PC-3 (cell line): ENCODE results near the gene CEP41. TPM values are rescaled to one million over a fixed set of nuclear protein-coding genes. Genes with fewer than 3 reads are reported as not detected.

ENCODE experiments used
- ATAC-seq: fragments of 200-7000 bp; cut with Tn5 transposase; 2 replicates; pipeline ENCODE4 v1.9.1; 2020; ENCODE audit warnings: mild to moderate bottlenecking, moderate library complexity
- BruUV-seq: library from RNA; stranded (reverse); fragments of 400-500 nt; replicated peaks from 2 replicates; lab custom pipeline; 2021; lab: Mats Ljungman, UMichigan
- CTCF ChIA-PET: fragments of 300-600 bp; sonication (Branson Sonifier 250); formaldehyde crosslinking; loops from one replicate; lab custom pipeline; 2022; ENCODE audit warnings: antibody characterized with exemption; lab: Charles Lee
- POLR2A ChIA-PET: fragments of 300-600 bp; sonication (Branson Sonifier 250); formaldehyde crosslinking; loops from one replicate; lab custom pipeline; 2022; ENCODE audit warnings: antibody characterized with exemption; ENCODE audit not compliant: unreplicated experiment; lab: Charles Lee
- DNase-seq: peaks from one replicate; pipeline ENCODE4 v3.0.0-alpha.2; 2015
- H2AFZ ChIP-seq: fragments of 300-600 bp; sonication (generic); 2 replicates; pipeline ENCODE4 v1.6.0; 2016; ENCODE audit warnings: antibody characterized with exemption, low read length
- H3F3A ChIP-seq: fragments of 300-600 bp; sonication (generic); one replicate; pipeline ENCODE4 v1.6.0; 2017; ENCODE audit warnings: antibody characterized with exemption, low read length, control low read depth, mild to moderate bottlenecking; ENCODE audit not compliant: unreplicated experiment
- H3K27ac ChIP-seq: fragments of 300-600 bp; sonication (generic); 2 replicates; pipeline ENCODE4 v1.5.1; 2016; ENCODE audit warnings: mild to moderate bottlenecking, low read length
- H3K27me3 ChIP-seq: fragments of 300-600 bp; sonication (generic); 2 replicates; pipeline ENCODE4 v1.6.1; 2016; ENCODE audit warnings: low read length, mixed read lengths
- H3K36me3 ChIP-seq: fragments of 300-600 bp; sonication (generic); 2 replicates; pipeline ENCODE4 v1.6.1; 2016; ENCODE audit warnings: low read depth, mixed run types, low read length, mixed read lengths
- H3K4me1 ChIP-seq: fragments of 300-600 bp; sonication (generic); 2 replicates; pipeline ENCODE4 v1.5.1; 2016; ENCODE audit warnings: low read length; ENCODE audit not compliant: insufficient read depth
- H3K4me2 ChIP-seq: fragments of 300-600 bp; sonication (generic); 2 replicates; pipeline ENCODE4 v1.6.0; 2016; ENCODE audit warnings: low read length
- H3K4me3 ChIP-seq: fragments of 300-600 bp; sonication (generic); 2 replicates; pipeline ENCODE4 v1.5.1; 2016; ENCODE audit warnings: mild to moderate bottlenecking, low read length, mixed read lengths
- H3K79me2 ChIP-seq: fragments of 300-600 bp; sonication (generic); 2 replicates; pipeline ENCODE4 v1.6.1; 2017; ENCODE audit warnings: low read length, mixed read lengths
- H3K9ac ChIP-seq: fragments of 300-600 bp; sonication (generic); 2 replicates; pipeline ENCODE4 v1.6.0; 2016; ENCODE audit warnings: mild to moderate bottlenecking, low read length
- H3K9me2 ChIP-seq: fragments of 300-600 bp; sonication (generic); replicated peaks from 2 replicates; pipeline ENCODE4 v1.6.1; 2016; ENCODE audit warnings: mixed run types, low read length, mixed read lengths
- H3K9me3 ChIP-seq: fragments of 300-600 bp; sonication (generic); 2 replicates; pipeline ENCODE4 v1.6.1; 2016; ENCODE audit warnings: low read length, mixed read lengths
- H4K20me1 ChIP-seq: fragments of 300-600 bp; sonication (generic); 2 replicates; pipeline ENCODE4 v1.6.1; 2016; ENCODE audit warnings: low read length, mixed read lengths
- CTCF ChIP-seq: fragments of 300-600 bp; sonication (generic); conservative IDR thresholded peaks from 2 replicates; pipeline ENCODE4 v1.5.1; 2017; ENCODE audit warnings: antibody characterized with exemption, low read depth, mild to moderate bottlenecking, low read length
- EZH2 ChIP-seq: fragments of 300-600 bp; sonication (generic); IDR thresholded peaks from one replicate; pipeline ENCODE4 v1.6.1; 2017; ENCODE audit warnings: antibody characterized with exemption, mild to moderate bottlenecking, low read length; ENCODE audit not compliant: unreplicated experiment
- EZH2phosphoT487 ChIP-seq: fragments of 300-600 bp; sonication (generic); IDR thresholded peaks from 2 replicates; pipeline ENCODE4 v1.6.1; 2018; ENCODE audit warnings: mild to moderate bottlenecking, antibody characterized with exemption, low read length, borderline replicate concordance
- intact Hi-C: fragments of 100-400 bp; cut with micrococcal nuclease; formaldehyde crosslinking; loops from 2 replicates; pipeline ENCODE4 v1.9.0; 2023
- total RNA-seq: library from RNA; depleted of rRNA; stranded (reverse); fragments of >200 nt; gene quantifications from 2 replicates; pipeline ENCODE4 v1.2.3, GENCODE V29; 2014

CEP41 gene
- total RNA-seq, 1 experiment from 2014 or later = 10.4 TPM

GRCh38 chr7:130383187-130383980 is 57.4 kb downstream of the CEP41 start:
- H2AFZ ChIP-seq = no peak overlapping the region
- no peak overlapping the region for H3K4me2 ChIP-seq
- no peaks in the 10 kb centered on the region for H3K27me3 ChIP-seq
- no peak overlapping the region for H3K27ac ChIP-seq
- H3K4me1 ChIP-seq = no peaks in the 10 kb centered on the region
- POLR2A ChIA-PET = no interaction called here
- H3F3A ChIP-seq = no peaks in the 10 kb centered on the region
- ATAC-seq = no peak
- no peak overlapping the region for H3K9ac ChIP-seq
- CTCF ChIA-PET = no interaction called here
- DNase-seq = no peak
- no peaks in the 10 kb centered on the region for H3K9me2 ChIP-seq
- no peaks in the 10 kb centered on the region for H4K20me1 ChIP-seq
- H3K9me3 ChIP-seq = no peaks in the 10 kb centered on the region
- H3K4me3 ChIP-seq = no peak overlapping the region
- BruUV-seq = no TSS peak
- intact Hi-C loops = no loop called here
- no peaks in the 10 kb centered on the region for H3K79me2 ChIP-seq
- TF ChIP-seq EZH2phosphoT487 (no peak), EZH2 (no peak), CTCF (no peak)
- no peaks in the 10 kb centered on the region for H3K36me3 ChIP-seq

GRCh38 chr7:130381468-130382312 is 59.1 kb downstream of the CEP41 start:
- ChIA-PET POLR2A (no interaction called here), CTCF (no interaction called here)
- Histone ChIP-seq H3K4me3 (no peak overlapping the region), H3K4me1 (no peaks in the 10 kb centered on the region), H3K36me3 (no peaks in the 10 kb centered on the region), H2AFZ (no peak overlapping the region), H3K27ac (no peak overlapping the region), H3F3A (no peaks in the 10 kb centered on the region), H4K20me1 (no peaks in the 10 kb centered on the region), H3K27me3 (no peaks in the 10 kb centered on the region), H3K79me2 (no peaks in the 10 kb centered on the region), H3K4me2 (no peak overlapping the region), H3K9me2 (no peaks in the 10 kb centered on the region), H3K9me3 (no peaks in the 10 kb centered on the region), H3K9ac (no peak overlapping the region)
- ATAC-seq = no peak
- no peak for DNase-seq
- TF ChIP-seq EZH2 (no peak), EZH2phosphoT487 (no peak), CTCF (no peak)
- no TSS peak for BruUV-seq
- intact Hi-C loops = no loop called here
